Pancreas (tissue), 10 donors: Measurements from ENCODE around the gene LUZP2. TPM values are rescaled to one million over a fixed set of nuclear protein-coding genes. Genes with fewer than 3 reads are reported as not detected.

Experiments used
- ATAC-seq, 4 donors: fragments of 200-7000 bp; cut with Tn5 transposase; one replicate each; pipeline versions ENCODE4 v1.8.0 to v1.9.1; 2020; ENCODE audit warnings: mild to moderate bottlenecking in 4 of 4, moderate library complexity in 4 of 4
- DNase-seq, 6 donors: peaks; one replicate each; pipeline ENCODE4 v3.0.0-alpha.2; 2020
- FAIRE-seq: peaks from 2 replicates; lab custom pipeline; 2012; peaks lifted over from hg19 to GRCh38; lab: Jason Lieb, UNC
- H3K27ac ChIP-seq, 4 donors: fragments of 200-600 bp; sonication (generic); 1 replicate in 3 of 4; 2 replicates in 1 of 4; pipeline versions ENCODE4 v1.5.0 to v1.8.0; 2020
- H3K27me3 ChIP-seq, 4 donors: fragments of 200-600 bp; one replicate each; pipeline ENCODE4 v1.8.0; 2021
- H3K36me3 ChIP-seq, 3 donors: fragments of 200-600 bp; sonication (generic) in 1 of 3; one replicate each; pipeline versions ENCODE4 v1.5.0 to v1.8.0; 2020 to 2021
- H3K4me1 ChIP-seq, 3 donors: fragments of 200-600 bp; one replicate each; pipeline ENCODE4 v1.8.0; 2021
- H3K4me3 ChIP-seq, 4 donors: fragments of 200-600 bp; sonication (generic) in 2 of 4; one replicate each; pipeline versions ENCODE4 v1.5.0 to v1.8.0; 2020 to 2021
- H3K9me3 ChIP-seq, 4 donors: fragments of 200-600 bp; one replicate each; pipeline ENCODE4 v1.8.0; 2021
- CTCF ChIP-seq, 4 donors: fragments of 200-600 bp; sonication (generic) in 3 of 4; IDR thresholded peaks; one replicate each; pipeline versions ENCODE4 v1.5.0 to v1.8.0; 2021; ENCODE audit warnings: antibody characterized with exemption in 4 of 4
- WGBS, 2 donors: extraction: QIAGEN DNeasy Blood & Tissue Kit; methylation state at CpG; one replicate each; pipeline ENCODE4 v1.1.7; 2013; 5-methylcytosine and 5-hydroxymethylcytosine counted together
- intact Hi-C, 3 donors: fragments of 100-400 bp; cut with DNase I; formaldehyde crosslinking; loops; one replicate each; pipeline versions ENCODE4 v1.11.1 to v1.14.2; 2022
- polyA plus RNA-seq, 2 donors: library from polyadenylated mRNA; stranded (reverse); fragments of 200-250 nt; gene quantifications; one replicate each; pipeline ENCODE4 v1.2.3, GENCODE V29; 2013
- total RNA-seq, 6 donors: library from RNA; stranded (reverse); fragmentation: NEBNext Ultra II Directional in 4 of 6; extraction: Animal tissue kit (Norgen Biotek cat#: 25700) in 4 of 6; gene quantifications; one replicate each; pipeline versions ENCODE4 v1.2.1 to v1.2.4, GENCODE V29; 2021 to 2023
- donor health status: healthy with polysubstance abuse.
- donor health status: DM: no; HTN: no; CAD: no; lungs with moderate emphysema.
- donor health status: DM: no; HTN: no; CAD: no.
- donor health status: control.
- donor health status: control.
- donor health status: Bipolar disorder and iron deficiency.
- donor health status: DM: yes; HTN: yes; CAD: no.
- donor health status: DM: no; HTN: no; CAD: no.
- donor health status: DM: no; HTN: no; CAD: no.
- donor health status: DM: yes; HTN: yes; CAD: no.

The LUZP2 gene
- total and polyA plus RNA-seq, 8 donors, result 0.04 to 0.19 (median 0.07) TPM; not detected in 3

GRCh38 chr11:24625975-24626374 lies 129.1 kb downstream of the LUZP2 start:
- FAIRE-seq, result no peak
- no peak for ATAC-seq
- Histone ChIP-seq H3K27me3 (no peaks in the 10 kb centered on the region), H3K4me3 (no peak overlapping the region), H3K9me3 (no peaks in the 10 kb centered on the region), H3K4me1 (no peaks in the 10 kb centered on the region), H3K27ac (no peak overlapping the region), H3K36me3 (no peaks in the 10 kb centered on the region)
- TF ChIP-seq CTCF (IDR thresholded peaks at IDR 0.05), result no peak
- intact Hi-C loops, result no loop called here
- 17 to 22% methylated on average over 1 of the region's 1 CpG for WGBS, 2 donors
- DNase-seq, result no peak

GRCh38 chr11:24628224-24628776 lies 131.4 kb downstream of the LUZP2 start:
- H3K4me1 ChIP-seq, result no peaks in the 10 kb centered on the region
- intact Hi-C loops, result no loop called here
- 79 to 89% methylated on average over 5 of the region's 5 CpGs for WGBS, 2 donors
- no peaks in the 10 kb centered on the region for H3K27me3 ChIP-seq
- no peaks in the 10 kb centered on the region for H3K36me3 ChIP-seq
- TF ChIP-seq CTCF (IDR thresholded peaks at IDR 0.05), result no peak
- no peak for DNase-seq
- no peak overlapping the region for H3K4me3 ChIP-seq
- ATAC-seq, result no peak
- FAIRE-seq, result no peak
- no peaks in the 10 kb centered on the region for H3K9me3 ChIP-seq
- no peak overlapping the region for H3K27ac ChIP-seq

- H3K9me3 ChIP-seq, result no peaks in the 10 kb centered on the region
- H3K27ac ChIP-seq, result no peak overlapping the region
- DNase-seq, result no peak
- TF ChIP-seq CTCF (IDR thresholded peaks at IDR 0.05), result no peak
- no peak for FAIRE-seq
- no peaks in the 10 kb centered on the region for H3K27me3 ChIP-seq
- ATAC-seq, result no peak
- 57 to 65% methylated on average over 4 of the region's 4 CpGs for WGBS, 2 donors
- no peaks in the 10 kb centered on the region for H3K4me1 ChIP-seq
- H3K4me3 ChIP-seq, result no peak overlapping the region
- intact Hi-C loops, result no loop called here
- no peaks in the 10 kb centered on the region for H3K36me3 ChIP-seq
These were observed 137.8 kb downstream of the LUZP2 start for GRCh38 chr11:24634606-24635160.

- Histone ChIP-seq H3K9me3 (no peaks in the 10 kb centered on the region), H3K36me3 (no peaks in the 10 kb centered on the region)
- DNase-seq, result no peak
These were observed 138.9 kb downstream of the LUZP2 start for GRCh38 chr11:24635588-24636290.

More at GRCh38 chr11:24635588-24636290, 138.9 kb downstream of the LUZP2 start:
- intact Hi-C loops, result no loop called here
- Histone ChIP-seq H3K27me3 (no peaks in the 10 kb centered on the region), H3K27ac (no peak overlapping the region), H3K4me1 (no peaks in the 10 kb centered on the region), H3K4me3 (no peak overlapping the region)
- 80 to 84% methylated on average over 5 of the region's 5 CpGs for WGBS, 2 donors
- no peak for FAIRE-seq
- ATAC-seq, result no peak
- no peak for TF ChIP-seq CTCF (IDR thresholded peaks at IDR 0.05)
